Ishikawa (cell line): ENCODE measurements around the gene MPZL3.

Experiments used
- CEBPB ChIP-seq: IDR thresholded peaks from 2 replicates; pipeline ENCODE4 v1.6.1; 2012
- CREB1 ChIP-seq: IDR thresholded peaks from 2 replicates; pipeline ENCODE4 v1.6.1; 2012; ENCODE audit warnings: low read depth
- EGR1 ChIP-seq: IDR thresholded peaks from 2 replicates; pipeline ENCODE4 v1.6.1; 2012
- EP300 ChIP-seq: IDR thresholded peaks from 2 replicates; pipeline ENCODE4 v1.6.1; 2012; ENCODE audit warnings: borderline replicate concordance
- FOXM1 ChIP-seq: IDR thresholded peaks from 2 replicates; pipeline ENCODE4 v1.6.1; 2012; ENCODE audit warnings: low read depth, borderline replicate concordance
- NFIC ChIP-seq: IDR thresholded peaks from 2 replicates; pipeline ENCODE4 v1.6.1; 2012
- RAD21 ChIP-seq: IDR thresholded peaks from 2 replicates; pipeline ENCODE4 v1.6.1; 2012; ENCODE audit warnings: low read depth
- TAF1 ChIP-seq: IDR thresholded peaks from 2 replicates; pipeline ENCODE4 v1.6.1; 2012; ENCODE audit warnings: low read depth, mild to moderate bottlenecking
- TCF12 ChIP-seq: IDR thresholded peaks from 2 replicates; pipeline ENCODE4 v1.6.1; 2012; ENCODE audit warnings: low read depth
- TEAD4 ChIP-seq: IDR thresholded peaks from 2 replicates; pipeline ENCODE4 v1.6.1; 2012
- YY1 ChIP-seq: IDR thresholded peaks from 2 replicates; pipeline ENCODE4 v1.6.1; 2012; ENCODE audit warnings: low read depth
- ZBTB7A ChIP-seq: IDR thresholded peaks from 2 replicates; pipeline ENCODE4 v1.6.1; 2012; ENCODE audit warnings: low read depth
- TF ChIP-seq, protein P1 (sequence below): IDR thresholded peaks from 2 replicates; pipeline ENCODE4 v1.6.1; 2012
- TF ChIP-seq, protein P2 (sequence below): IDR thresholded peaks from 2 replicates; pipeline ENCODE4 v1.6.1; 2012; ENCODE audit warnings: low read depth, mild to moderate bottlenecking
- TF ChIP-seq, protein P3 (sequence below): IDR thresholded peaks from 2 replicates; pipeline ENCODE4 v1.6.1; 2012

MPZL3 gene

DNA sequence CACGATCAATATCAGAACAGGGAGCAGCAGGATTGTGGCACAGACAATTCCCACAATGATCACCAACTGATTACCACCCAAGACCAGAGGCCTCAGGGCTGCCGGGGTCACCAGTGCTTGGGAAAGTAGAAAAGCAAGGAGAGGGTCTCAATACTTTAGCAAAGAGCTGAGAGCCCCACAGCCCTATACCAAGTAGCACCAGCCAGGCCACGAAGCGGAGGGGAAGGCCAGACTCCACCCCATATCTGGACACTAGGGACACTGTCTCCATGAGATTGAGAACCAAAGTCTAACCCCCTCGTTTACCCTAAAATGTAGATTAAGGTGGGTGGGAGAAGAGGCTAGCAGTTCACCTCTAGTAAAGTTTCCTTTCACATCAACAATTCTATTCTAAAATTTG is 51.7 kb downstream of the MPZL3 start:
- no peak for TF ChIP-seq RAD21
- no peak for TF ChIP-seq ZBTB7A
- TF ChIP-seq TEAD4 = no peak
- no peak for TF ChIP-seq EGR1
- TF ChIP-seq NFIC = no peak
- TF ChIP-seq, protein P1, sequence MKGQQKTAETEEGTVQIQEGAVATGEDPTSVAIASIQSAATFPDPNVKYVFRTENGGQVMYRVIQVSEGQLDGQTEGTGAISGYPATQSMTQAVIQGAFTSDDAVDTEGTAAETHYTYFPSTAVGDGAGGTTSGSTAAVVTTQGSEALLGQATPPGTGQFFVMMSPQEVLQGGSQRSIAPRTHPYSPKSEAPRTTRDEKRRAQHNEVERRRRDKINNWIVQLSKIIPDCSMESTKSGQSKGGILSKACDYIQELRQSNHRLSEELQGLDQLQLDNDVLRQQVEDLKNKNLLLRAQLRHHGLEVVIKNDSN = no peak
- no peak for TF ChIP-seq TCF12

DNA sequence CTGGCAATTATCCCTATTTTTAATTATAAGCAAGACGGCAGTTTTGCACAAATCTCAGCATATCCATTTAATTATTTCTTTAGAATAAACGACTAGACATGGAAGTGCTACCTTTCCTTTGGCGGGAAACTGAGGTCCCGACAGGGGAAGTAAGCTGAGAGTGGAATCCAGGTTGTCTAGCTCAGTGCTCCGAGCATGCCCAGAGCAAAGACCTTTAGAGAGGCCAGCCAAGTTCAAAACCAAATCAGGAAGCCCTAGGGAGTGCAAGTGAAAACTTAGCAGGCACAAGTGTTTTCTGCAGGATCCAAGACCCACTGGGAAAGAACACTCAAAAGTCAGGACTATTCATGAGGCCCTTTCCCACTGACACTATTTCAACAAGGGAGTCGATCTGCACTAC is 53.0 kb downstream of the MPZL3 start:
- no peak for TF ChIP-seq RAD21
- TF ChIP-seq ZBTB7A = no peak
- no peak for TF ChIP-seq TEAD4
- TF ChIP-seq CREB1 = no peak

DNA sequence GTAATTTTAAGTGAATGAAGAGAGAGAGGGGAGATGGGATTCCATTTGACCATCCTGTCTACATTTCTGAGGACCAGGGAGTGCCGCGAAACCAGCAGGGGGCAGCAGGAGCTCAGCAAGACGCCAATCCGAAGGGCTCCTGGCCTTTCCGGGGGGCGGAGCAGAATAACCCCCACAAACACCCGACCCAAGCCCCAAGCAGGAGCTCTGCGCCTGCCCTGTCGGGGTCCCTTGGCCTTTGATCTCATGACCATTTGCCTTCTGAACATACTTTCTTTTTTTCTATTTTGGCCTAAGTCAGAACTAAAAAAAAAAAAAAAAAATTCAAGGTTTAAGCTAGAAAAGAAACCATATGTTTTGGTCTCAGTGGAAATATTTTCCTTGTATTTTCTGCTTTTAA is 53.8 kb downstream of the MPZL3 start:
- TF ChIP-seq TAF1 = no peak
- TF ChIP-seq RAD21 = peak; percentile 97

DNA sequence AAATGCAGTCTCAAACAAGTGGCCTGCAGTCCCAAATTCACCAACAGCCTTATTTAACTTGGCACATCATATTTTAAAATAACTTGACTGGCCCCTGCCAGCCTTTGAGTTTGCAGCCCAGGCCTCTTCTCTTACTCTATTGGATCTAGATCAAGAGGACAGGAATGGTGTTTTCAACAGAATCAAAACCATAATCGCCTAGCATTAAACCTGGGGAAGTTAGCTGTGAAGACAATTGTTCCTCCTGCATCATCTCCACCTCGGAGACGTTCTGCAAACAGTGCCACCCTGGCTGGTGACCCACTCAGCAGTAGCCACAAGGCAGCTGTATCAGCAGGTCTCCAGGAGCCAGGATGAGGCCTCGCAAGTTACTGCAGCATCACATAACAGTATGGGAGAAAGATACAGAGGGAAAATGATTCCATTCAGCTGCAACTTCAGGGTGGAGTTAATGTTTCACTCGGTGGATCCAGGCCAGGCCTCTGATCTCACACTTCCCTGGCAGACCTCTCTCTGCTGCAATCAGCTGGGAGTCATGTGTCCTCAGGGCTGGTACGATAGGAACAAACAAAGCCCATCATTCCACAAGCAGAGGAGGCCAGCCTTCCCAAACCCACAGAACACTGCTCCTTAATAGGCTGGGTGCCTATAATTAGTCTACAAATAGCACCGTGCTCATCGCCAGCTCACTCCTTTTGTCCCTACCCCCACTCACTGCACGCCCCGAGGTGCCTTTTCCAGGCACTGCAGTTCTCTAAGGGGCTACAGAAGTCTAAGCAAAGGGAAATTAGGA is 57.1 kb downstream of the MPZL3 start:
- TF ChIP-seq, protein P2, sequence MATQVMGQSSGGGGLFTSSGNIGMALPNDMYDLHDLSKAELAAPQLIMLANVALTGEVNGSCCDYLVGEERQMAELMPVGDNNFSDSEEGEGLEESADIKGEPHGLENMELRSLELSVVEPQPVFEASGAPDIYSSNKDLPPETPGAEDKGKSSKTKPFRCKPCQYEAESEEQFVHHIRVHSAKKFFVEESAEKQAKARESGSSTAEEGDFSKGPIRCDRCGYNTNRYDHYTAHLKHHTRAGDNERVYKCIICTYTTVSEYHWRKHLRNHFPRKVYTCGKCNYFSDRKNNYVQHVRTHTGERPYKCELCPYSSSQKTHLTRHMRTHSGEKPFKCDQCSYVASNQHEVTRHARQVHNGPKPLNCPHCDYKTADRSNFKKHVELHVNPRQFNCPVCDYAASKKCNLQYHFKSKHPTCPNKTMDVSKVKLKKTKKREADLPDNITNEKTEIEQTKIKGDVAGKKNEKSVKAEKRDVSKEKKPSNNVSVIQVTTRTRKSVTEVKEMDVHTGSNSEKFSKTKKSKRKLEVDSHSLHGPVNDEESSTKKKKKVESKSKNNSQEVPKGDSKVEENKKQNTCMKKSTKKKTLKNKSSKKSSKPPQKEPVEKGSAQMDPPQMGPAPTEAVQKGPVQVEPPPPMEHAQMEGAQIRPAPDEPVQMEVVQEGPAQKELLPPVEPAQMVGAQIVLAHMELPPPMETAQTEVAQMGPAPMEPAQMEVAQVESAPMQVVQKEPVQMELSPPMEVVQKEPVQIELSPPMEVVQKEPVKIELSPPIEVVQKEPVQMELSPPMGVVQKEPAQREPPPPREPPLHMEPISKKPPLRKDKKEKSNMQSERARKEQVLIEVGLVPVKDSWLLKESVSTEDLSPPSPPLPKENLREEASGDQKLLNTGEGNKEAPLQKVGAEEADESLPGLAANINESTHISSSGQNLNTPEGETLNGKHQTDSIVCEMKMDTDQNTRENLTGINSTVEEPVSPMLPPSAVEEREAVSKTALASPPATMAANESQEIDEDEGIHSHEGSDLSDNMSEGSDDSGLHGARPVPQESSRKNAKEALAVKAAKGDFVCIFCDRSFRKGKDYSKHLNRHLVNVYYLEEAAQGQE = no peak
- TF ChIP-seq RAD21 (no peak), CREB1 (no peak), ZBTB7A (no peak), TCF12 (no peak), TEAD4 (no peak)
- TF ChIP-seq, protein P1 = no peak
- TF ChIP-seq, protein P3, sequence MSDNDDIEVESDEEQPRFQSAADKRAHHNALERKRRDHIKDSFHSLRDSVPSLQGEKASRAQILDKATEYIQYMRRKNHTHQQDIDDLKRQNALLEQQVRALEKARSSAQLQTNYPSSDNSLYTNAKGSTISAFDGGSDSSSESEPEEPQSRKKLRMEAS = no peak

GRCh38 chr11:118193910-118194566 is 58.1 kb downstream of the MPZL3 start:
- TF ChIP-seq EP300 (no peak), EGR1 (no peak), FOXM1 (no peak), NFIC (no peak), YY1 (no peak)

DNA sequence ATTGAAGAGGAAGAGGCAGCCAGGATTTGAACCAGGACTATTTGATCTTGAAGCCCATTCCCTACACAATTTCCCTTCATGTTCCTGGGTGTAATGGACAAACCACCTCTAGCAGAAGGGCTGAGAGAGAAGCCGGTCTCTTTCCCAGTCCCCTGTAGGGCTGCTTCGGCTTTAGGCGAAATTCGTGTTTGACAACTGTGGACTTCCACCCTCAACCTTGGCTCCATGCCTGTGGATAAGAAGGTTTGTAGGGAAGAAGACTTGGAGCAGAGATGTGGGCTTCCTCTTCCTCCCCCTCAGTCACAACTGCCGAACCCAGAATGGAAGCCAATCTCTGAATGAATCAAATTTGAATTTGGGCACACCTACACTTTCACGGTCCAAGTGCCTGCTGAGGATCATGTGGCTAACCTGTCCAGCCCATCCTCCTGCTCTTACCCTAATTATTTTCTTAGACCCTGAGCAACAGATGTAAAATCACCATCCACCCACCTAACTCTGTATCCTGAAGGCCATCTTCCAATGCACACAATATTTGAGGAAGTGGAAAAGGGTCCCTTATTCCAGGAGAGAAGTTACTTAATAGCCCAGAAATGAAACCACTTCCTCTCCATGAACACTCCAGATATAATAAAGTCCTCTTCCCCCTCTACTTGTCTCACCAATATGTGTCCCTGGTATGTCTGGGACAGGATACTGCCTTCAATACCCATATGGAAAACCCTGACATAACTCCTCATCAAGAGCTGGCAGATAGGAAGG is 65.6 kb downstream of the MPZL3 start:
- TF ChIP-seq YY1 (no peak), CREB1 (no peak), NFIC (no peak), TEAD4 (no peak), FOXM1 (no peak), RAD21 (no peak), TAF1 (no peak), EP300 (no peak), EGR1 (no peak), CEBPB (no peak)
- TF ChIP-seq, protein P2 = no peak
- TF ChIP-seq, protein P3 = no peak
- TF ChIP-seq, protein P1 = no peak
